Thyroid gland (tissue), 4 donors: ENCODE data around the gene MREG. TPM values are rescaled to one million over a fixed set of nuclear protein-coding genes. Genes with fewer than 3 reads are reported as not detected.
"Not testable (repeated sequence)": the region's sequence is repeated elsewhere in the genome, so short reads cannot be mapped to it uniquely, and the experiment has no call there.

Source experiments
- DNase-seq, 2 donors: peaks; one replicate each; pipeline ENCODE4 v3.0.0-alpha.2; 2019
- H3K27ac ChIP-seq, 3 donors: fragments of 200-600 bp; sonication (generic); 1 replicate in 2 of 3; 2 replicates in 1 of 3; pipeline ENCODE4 v1.5.1; 2016 to 2019; ENCODE audit warnings: mild to moderate bottlenecking in 1 of 3, moderate library complexity in 1 of 3
- H3K27me3 ChIP-seq: fragments of 200-600 bp; sonication (generic); one replicate; pipeline ENCODE4 v1.5.1; 2019
- H3K36me3 ChIP-seq, 2 donors: fragments of 200-600 bp; sonication (generic); one replicate each; pipeline ENCODE4 v1.5.1; 2016 to 2019
- H3K4me1 ChIP-seq, 2 donors: fragments of 200-600 bp; sonication (generic); one replicate each; pipeline ENCODE4 v1.5.1; 2017 to 2019
- H3K4me3 ChIP-seq, 3 donors: fragments of 200-600 bp; sonication (generic); replicated peaks in 1 of 3; 1 replicate in 2 of 3; 2 replicates in 1 of 3; pipeline ENCODE4 v1.5.1; 2016; ENCODE audit warnings: mild to moderate bottlenecking in 1 of 3
- H3K9me3 ChIP-seq: fragments of 200-600 bp; sonication (generic); one replicate; pipeline ENCODE4 v1.5.1; 2017
- POLR2A ChIP-seq, 2 donors: fragments of 450-650 bp; IDR thresholded peaks; one replicate each; pipeline ENCODE4 v1.6.1; 2017; ENCODE audit warnings: antibody characterized with exemption in 2 of 2, mild to moderate bottlenecking in 2 of 2, moderate library complexity in 1 of 2
- WGBS, 2 donors: methylation state at CpG; one replicate each; pipeline ENCODE4 v1.1.5; 2017; 5-methylcytosine and 5-hydroxymethylcytosine counted together
- intact Hi-C: fragments of 100-400 bp; cut with DNase I; formaldehyde crosslinking; loops from one replicate; pipeline ENCODE4 v1.15.1; 2023
- total RNA-seq, 4 donors: library from RNA; depleted of rRNA; stranded (reverse); fragments of >200 nt; gene quantifications; one replicate each; pipeline ENCODE4 v1.2.3, GENCODE V29; 2016
- TF ChIP-seq, protein P1 (sequence below), 6 experiments: fragments of 200-600 bp in 3 of 6; fragments of 450-650 bp in 3 of 6; sonication (generic) in 3 of 6; IDR thresholded peaks; one replicate each; pipeline ENCODE4 v1.5.1; 2016 to 2019; ENCODE audit warnings: antibody characterized with exemption in 6 of 6, mild to moderate bottlenecking in 2 of 6, inconsistent platforms in 1 of 6, moderate library complexity in 1 of 6

Gene MREG
- total RNA-seq, 4 donors from 2014 or later: 4.4 to 5.4 (median 5.2) TPM

DNA sequence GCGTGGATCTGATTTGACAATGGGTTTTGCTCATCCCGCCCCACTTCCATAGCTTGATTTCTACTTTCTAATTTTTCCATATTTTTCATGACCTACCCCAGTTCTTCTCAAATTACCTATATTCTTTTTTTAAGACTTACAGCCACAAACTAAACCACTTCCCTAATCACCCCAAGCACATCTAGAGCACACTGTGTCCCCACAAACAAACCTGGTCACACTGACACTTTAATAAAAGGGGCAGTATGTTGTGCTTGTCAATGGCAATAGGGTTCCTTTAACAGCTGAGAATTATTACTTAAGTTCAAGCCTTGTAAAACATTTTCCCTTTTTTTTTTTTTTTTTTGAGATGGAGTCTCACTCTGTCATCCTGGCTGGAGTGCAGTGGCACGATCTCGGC is 47.1 kb downstream of the MREG start:
- Histone ChIP-seq H3K27me3 (no peaks in the 10 kb centered on the region), H3K4me3 (no peak overlapping the region), H3K4me1 (no peaks in the 10 kb centered on the region), H3K27ac (no peak overlapping the region), H3K36me3 (no peaks in the 10 kb centered on the region), H3K9me3 (no peaks in the 10 kb centered on the region)
- TF ChIP-seq, protein P1, sequence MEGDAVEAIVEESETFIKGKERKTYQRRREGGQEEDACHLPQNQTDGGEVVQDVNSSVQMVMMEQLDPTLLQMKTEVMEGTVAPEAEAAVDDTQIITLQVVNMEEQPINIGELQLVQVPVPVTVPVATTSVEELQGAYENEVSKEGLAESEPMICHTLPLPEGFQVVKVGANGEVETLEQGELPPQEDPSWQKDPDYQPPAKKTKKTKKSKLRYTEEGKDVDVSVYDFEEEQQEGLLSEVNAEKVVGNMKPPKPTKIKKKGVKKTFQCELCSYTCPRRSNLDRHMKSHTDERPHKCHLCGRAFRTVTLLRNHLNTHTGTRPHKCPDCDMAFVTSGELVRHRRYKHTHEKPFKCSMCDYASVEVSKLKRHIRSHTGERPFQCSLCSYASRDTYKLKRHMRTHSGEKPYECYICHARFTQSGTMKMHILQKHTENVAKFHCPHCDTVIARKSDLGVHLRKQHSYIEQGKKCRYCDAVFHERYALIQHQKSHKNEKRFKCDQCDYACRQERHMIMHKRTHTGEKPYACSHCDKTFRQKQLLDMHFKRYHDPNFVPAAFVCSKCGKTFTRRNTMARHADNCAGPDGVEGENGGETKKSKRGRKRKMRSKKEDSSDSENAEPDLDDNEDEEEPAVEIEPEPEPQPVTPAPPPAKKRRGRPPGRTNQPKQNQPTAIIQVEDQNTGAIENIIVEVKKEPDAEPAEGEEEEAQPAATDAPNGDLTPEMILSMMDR (IDR thresholded peaks at IDR 0.05): no peak
- TF ChIP-seq POLR2A (IDR thresholded peaks at IDR 0.05): no peak
- no peak for DNase-seq
- WGBS, 2 donors: 74% methylated on average over 4 of the region's 4 CpGs
- intact Hi-C loops: no loop called here

DNA sequence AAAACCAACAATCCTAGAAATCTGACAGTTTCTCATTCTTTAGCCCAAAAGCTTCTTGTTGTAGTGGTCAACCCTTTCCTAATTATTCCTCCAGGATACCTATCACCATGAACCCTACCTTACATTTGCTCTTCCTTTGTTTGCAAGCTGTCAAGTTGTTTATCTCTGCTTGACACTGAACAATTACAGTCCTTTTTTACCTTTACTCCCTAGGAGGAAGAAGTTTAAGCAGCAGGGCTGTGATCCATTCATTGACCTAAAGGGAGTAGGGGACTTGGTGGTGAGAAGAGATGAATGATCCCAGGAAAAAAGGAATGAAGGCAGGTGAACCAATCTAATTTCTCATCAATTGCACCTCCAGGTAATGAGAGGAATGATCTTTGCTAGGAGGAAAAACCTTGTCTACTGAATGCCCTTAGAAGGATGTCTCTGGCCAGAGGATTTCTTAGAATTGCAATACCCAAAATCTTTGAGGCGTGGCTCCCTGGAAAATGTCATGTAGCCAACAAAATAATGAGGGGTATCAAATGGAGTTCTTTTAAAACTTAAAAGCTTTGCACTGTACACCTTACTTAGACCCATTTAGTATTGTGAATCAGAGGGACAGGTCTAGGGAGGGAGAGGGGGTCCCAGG is 47.7 kb downstream of the MREG start:
- intact Hi-C loops: no loop called here
- Histone ChIP-seq H3K9me3 (no peaks in the 10 kb centered on the region), H3K4me1 (no peaks in the 10 kb centered on the region), H3K36me3 (no peaks in the 10 kb centered on the region), H3K27ac (no peak overlapping the region), H3K4me3 (no peak overlapping the region), H3K27me3 (no peaks in the 10 kb centered on the region)
- 93 to 95% methylated on average over 1 of the region's 1 CpG for WGBS, 2 donors
- DNase-seq: no peak
- no peak for TF ChIP-seq POLR2A (IDR thresholded peaks at IDR 0.05)
- TF ChIP-seq, protein P1 (IDR thresholded peaks at IDR 0.05): no peak

DNA sequence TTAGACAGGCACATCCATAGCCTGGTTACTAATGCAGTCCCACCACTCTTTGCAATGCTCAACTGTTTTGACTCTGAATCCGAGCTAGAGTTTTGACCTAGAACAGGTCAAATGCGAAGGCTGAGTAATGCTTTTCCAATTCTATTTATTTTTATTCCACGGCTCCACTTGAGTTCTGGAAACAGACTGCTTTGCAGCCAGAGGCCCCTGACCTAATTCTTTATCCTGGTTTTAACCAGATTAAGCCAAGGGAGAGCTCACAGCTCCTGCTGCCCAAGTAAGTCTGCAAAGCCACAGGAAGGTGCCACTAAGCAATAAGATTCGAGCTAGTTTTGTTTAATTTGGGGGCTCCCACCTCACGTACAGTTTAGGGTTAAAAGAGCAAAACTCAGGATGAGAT is 51.4 kb downstream of the MREG start:
- intact Hi-C loops: no loop called here
- H3K4me1 ChIP-seq: no peaks in the 10 kb centered on the region
- no peaks in the 10 kb centered on the region for H3K36me3 ChIP-seq
- H3K27ac ChIP-seq: no peak overlapping the region
- no peak overlapping the region for H3K4me3 ChIP-seq
- no peaks in the 10 kb centered on the region for H3K27me3 ChIP-seq
- TF ChIP-seq POLR2A (IDR thresholded peaks at IDR 0.05): no peak
- TF ChIP-seq, protein P1 (IDR thresholded peaks at IDR 0.05): no peak
- no peak for DNase-seq
- no peaks in the 10 kb centered on the region for H3K9me3 ChIP-seq
- 68 to 74% methylated on average over 5 of the region's 5 CpGs for WGBS, 2 donors

DNA sequence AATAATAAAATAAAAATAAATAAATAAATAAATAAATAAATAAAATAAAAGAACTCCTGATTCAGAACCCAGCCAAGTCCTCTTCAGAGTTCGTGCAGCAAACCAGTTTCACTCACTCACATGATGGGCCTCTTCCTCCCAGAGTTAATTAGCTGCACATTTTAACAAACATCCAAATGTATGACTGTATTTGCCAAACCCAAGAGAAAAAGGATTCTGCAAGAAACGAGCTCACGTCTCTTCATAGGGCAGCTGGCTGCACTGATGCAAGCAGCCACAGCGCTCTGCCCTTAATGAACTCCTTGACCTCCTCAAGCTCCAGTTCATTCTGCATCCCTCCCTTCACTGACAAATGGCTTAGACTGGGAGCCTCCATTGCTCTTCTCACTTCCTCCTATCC is 55.1 kb downstream of the MREG start:
- no peaks in the 10 kb centered on the region for H3K36me3 ChIP-seq
- no peaks in the 10 kb centered on the region for H3K27me3 ChIP-seq
- intact Hi-C loops: no loop called here
- 85 to 88% methylated on average over 4 of the region's 4 CpGs for WGBS, 2 donors
- no peak overlapping the region for H3K27ac ChIP-seq
- TF ChIP-seq, protein P1 (IDR thresholded peaks at IDR 0.05): no peak
- TF ChIP-seq POLR2A (IDR thresholded peaks at IDR 0.05): no peak
- no peaks in the 10 kb centered on the region for H3K9me3 ChIP-seq
- no peaks in the 10 kb centered on the region for H3K4me1 ChIP-seq
- H3K4me3 ChIP-seq: no peak overlapping the region
- no peak for DNase-seq

DNA sequence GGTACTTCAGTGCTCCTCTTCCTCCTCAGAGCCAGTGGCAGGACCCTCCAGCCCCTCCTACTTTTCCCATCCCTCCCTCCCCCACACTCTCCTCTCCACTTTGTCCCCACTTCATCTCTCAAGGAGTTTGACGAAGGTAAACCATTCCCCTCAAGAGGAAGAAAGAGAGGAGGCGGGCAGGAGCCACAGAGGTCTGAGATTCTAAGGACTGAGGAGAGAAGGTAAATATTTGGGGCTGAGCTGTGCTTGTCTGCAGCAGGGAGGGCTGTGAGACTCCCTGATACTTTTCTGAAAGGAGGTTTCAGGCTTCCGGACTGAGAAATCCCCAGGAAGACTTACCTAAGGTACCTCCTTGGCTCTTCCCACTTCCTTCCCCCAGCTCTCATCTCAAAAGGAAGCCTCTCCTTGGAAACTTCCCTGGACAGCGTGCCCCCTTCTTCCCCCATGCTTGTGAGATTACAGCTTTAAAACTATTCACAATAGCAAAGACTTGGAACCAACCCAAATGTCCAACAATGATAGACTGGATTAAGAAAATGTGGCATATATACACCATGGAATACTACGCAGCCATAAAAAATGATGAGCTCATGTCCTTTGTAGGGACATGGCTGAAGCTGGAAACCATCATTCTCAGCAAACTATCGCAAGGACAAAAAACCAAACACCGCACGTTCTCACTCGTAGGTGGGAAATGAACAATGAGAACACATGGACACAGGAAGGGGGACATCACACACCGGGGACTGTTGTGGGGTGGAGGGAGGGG is 55.8 kb downstream of the MREG start:
- H3K9me3 ChIP-seq, H3K4me3 ChIP-seq, intact Hi-C loops, H3K27me3 ChIP-seq, H3K4me1 ChIP-seq, H3K36me3 ChIP-seq, DNase-seq, H3K27ac ChIP-seq: not testable (repeated sequence)
- 85 to 92% methylated on average over 10 of the region's 10 CpGs for WGBS, 2 donors
